Calu3 (cell line): ENCODE results near the gene MAD1L1. TPM values are rescaled to one million over a fixed set of nuclear protein-coding genes. Genes with fewer than 3 reads are reported as not detected.

Experiments used
- BruUV-seq: library from RNA; stranded (reverse); fragments of 400-500 nt; replicated peaks from 2 replicates; lab custom pipeline; 2021; lab: Mats Ljungman, UMichigan
- CTCF ChIA-PET: fragments of 300-600 bp; sonication (Branson Sonifier 250); formaldehyde crosslinking; loops from one replicate; lab custom pipeline; 2022; ENCODE audit warnings: antibody characterized with exemption; lab: Charles Lee
- DNase-seq: peaks from one replicate; pipeline ENCODE4 v3.0.0; 2022
- H3K27ac Mint-ChIP-seq: one replicate; pipeline ENCODE4 v1.8.0; 2022; ENCODE audit warnings: mixed read lengths; ENCODE audit not compliant: unreplicated experiment
- H3K27me3 Mint-ChIP-seq: one replicate; pipeline ENCODE4 v1.8.0; 2022; ENCODE audit warnings: mixed read lengths; ENCODE audit not compliant: unreplicated experiment
- H3K36me3 Mint-ChIP-seq: one replicate; pipeline ENCODE4 v1.8.0; 2022; ENCODE audit warnings: mild to moderate bottlenecking, moderate library complexity, mixed read lengths; ENCODE audit not compliant: insufficient read depth, unreplicated experiment
- H3K4me1 Mint-ChIP-seq: one replicate; pipeline ENCODE4 v1.8.0; 2022; ENCODE audit warnings: mild to moderate bottlenecking, low read depth, mixed read lengths; ENCODE audit not compliant: unreplicated experiment
- H3K4me3 Mint-ChIP-seq: one replicate; pipeline ENCODE4 v1.8.0; 2022; ENCODE audit warnings: mild to moderate bottlenecking, low read depth, moderate library complexity, mixed read lengths; ENCODE audit not compliant: unreplicated experiment
- H3K9me3 Mint-ChIP-seq: one replicate; pipeline ENCODE4 v1.8.0; 2022; ENCODE audit warnings: low read depth, mixed read lengths; ENCODE audit not compliant: unreplicated experiment
- CTCF ChIP-seq: fragments of 200-600 bp; IDR thresholded peaks from one replicate; pipeline ENCODE4 v1.8.0; 2022; ENCODE audit warnings: antibody characterized with exemption; ENCODE audit not compliant: unreplicated experiment
- intact Hi-C: fragments of 100-400 bp; cut with micrococcal nuclease; formaldehyde crosslinking; loops from one replicate; pipeline ENCODE4 v1.10.0; 2022; ENCODE audit not compliant: unreplicated experiment
- total RNA-seq: library from RNA; stranded (reverse); gene quantifications from 2 replicates; pipeline ENCODE4 v1.2.3, GENCODE V29; 2022

Gene MAD1L1
- total RNA-seq, 1 experiment from 2014 or later = 86.0 TPM

GRCh38 chr7:1852517-1853430 lies 380.0 kb downstream of the MAD1L1 start:
- H3K4me1 Mint-ChIP-seq = no peaks in the 10 kb centered on the region
- H3K36me3 Mint-ChIP-seq = peaks cover 21% of the 10 kb centered on the region
- no peak for TF ChIP-seq CTCF
- CTCF ChIA-PET = interaction anchor here (0.6 kb wide), 1 partner anchor 612 kb away, joined by 3 read pairs; no protein-coding TSS in a partner anchor
- no TSS peak for BruUV-seq
- no peaks in the 10 kb centered on the region for H3K27me3 Mint-ChIP-seq
- no peak overlapping the region for H3K4me3 Mint-ChIP-seq
- no peak overlapping the region for H3K27ac Mint-ChIP-seq
- intact Hi-C loops = no loop called here
- no peaks in the 10 kb centered on the region for H3K9me3 Mint-ChIP-seq
- DNase-seq = no peak

- no peaks in the 10 kb centered on the region for H3K27me3 Mint-ChIP-seq
Observed at GRCh38 chr7:1851721-1852516, 380.8 kb downstream of the MAD1L1 start.

GRCh38 chr7:1850976-1851571 lies 381.7 kb downstream of the MAD1L1 start:
- no peaks in the 10 kb centered on the region for H3K27me3 Mint-ChIP-seq
- H3K9me3 Mint-ChIP-seq = no peaks in the 10 kb centered on the region
- H3K27ac Mint-ChIP-seq = no peak overlapping the region
- no peak for TF ChIP-seq CTCF
- H3K4me3 Mint-ChIP-seq = no peak overlapping the region
- no TSS peak for BruUV-seq
- H3K4me1 Mint-ChIP-seq = no peaks in the 10 kb centered on the region
- DNase-seq = no peak
- CTCF ChIA-PET = interaction anchor here (1.4 kb wide), 1 partner anchor 32 kb away, joined by 3 read pairs; no protein-coding TSS in a partner anchor
- intact Hi-C loops = no loop called here
- peaks cover 21% of the 10 kb centered on the region for H3K36me3 Mint-ChIP-seq

More at GRCh38 chr7:1851721-1852516, 380.8 kb downstream of the MAD1L1 start:
- intact Hi-C loops = no loop called here
- no TSS peak for BruUV-seq
- no peak for DNase-seq
- TF ChIP-seq CTCF = no peak
- Mint-ChIP-seq H3K4me3 (no peak overlapping the region), H3K4me1 (no peaks in the 10 kb centered on the region), H3K27ac (no peak overlapping the region), H3K9me3 (no peaks in the 10 kb centered on the region), H3K36me3 (peaks cover 21% of the 10 kb centered on the region)
- CTCF ChIA-PET = interaction anchor here (0.6 to 1.4 kb wide), 2 partner anchors 31 to 612 kb away, joined by 3 read pairs; no protein-coding TSS in a partner anchor
